Measurements from ENCODE around the gene HUWE1. TPM values are rescaled to one million over a fixed set of nuclear protein-coding genes. Genes with fewer than 3 reads are reported as not detected.
A peak's percentile ranks its signal among the peaks of the same experiment; 100 is the strongest.

HUWE1 gene
- total and polyA plus RNA-seq, 2 donors: 54.1 to 91.4 TPM

- no peaks in the 10 kb centered on the region for H3K4me1 ChIP-seq (ENCODE audit: insufficient read depth)
- H3K4me3 ChIP-seq (ENCODE audit: low read depth, low read length): no peak overlapping the region
- no peak overlapping the region for H3K27ac ChIP-seq (ENCODE audit: low read depth)
- WGBS: 90% methylated on average over 2 of the region's 2 CpGs
- H3K36me3 ChIP-seq (ENCODE audit: insufficient read depth): no peaks in the 10 kb centered on the region
- DNase-seq (ENCODE audit: extremely low spot score): no peak
Measured at GRCh38 chrX:53483838-53484405, 202.6 kb downstream of the HUWE1 start.

- Histone ChIP-seq H3K36me3 (ENCODE audit: insufficient read depth) (no peaks in the 10 kb centered on the region), H3K4me1 (ENCODE audit: insufficient read depth) (no peaks in the 10 kb centered on the region), H3K4me3 (ENCODE audit: low read depth, low read length) (no peak overlapping the region), H3K27ac (ENCODE audit: low read depth) (no peak overlapping the region)
- 81% methylated on average over 2 of the region's 2 CpGs for WGBS
- no peak for DNase-seq (ENCODE audit: extremely low spot score)
Measured at GRCh38 chrX:53483416-53483815, 203.1 kb downstream of the HUWE1 start.

Small RNA genes within 50 kb of the gene (small RNA-seq; reads per million reads assigned to genes)
- gene MIR98: 1,375 reads per million, percentile 99 among the genes with 10 or more reads in this experiment
- gene MIRLET7F2: 434 reads per million, percentile 98 among the genes with 10 or more reads in this experiment

Data from urinary bladder (tissue), 4 donors.